Uterus (tissue), 2 donors: ENCODE measurements around the gene EIF3A.

ENCODE experiments used
- POLR2A ChIP-seq, 2 donors: fragments of 450-650 bp; IDR thresholded peaks; one replicate each; pipeline ENCODE4 v1.6.1; 2016; ENCODE audit warnings: antibody characterized with exemption in 2 of 2, mild to moderate bottlenecking in 1 of 2, moderate library complexity in 1 of 2
- TF ChIP-seq, protein P1 (sequence below), 4 experiments: fragments of 200-600 bp in 2 of 4; fragments of 450-650 bp in 2 of 4; sonication (generic) in 2 of 4; IDR thresholded peaks; one replicate each; pipeline ENCODE4 v1.5.1; 2016 to 2019; ENCODE audit warnings: antibody characterized with exemption in 4 of 4, mild to moderate bottlenecking in 2 of 4, moderate library complexity in 1 of 4

GRCh38 chr10:119120413-119120867 lies 39.8 kb upstream of the EIF3A start:
- TF ChIP-seq, protein P1, sequence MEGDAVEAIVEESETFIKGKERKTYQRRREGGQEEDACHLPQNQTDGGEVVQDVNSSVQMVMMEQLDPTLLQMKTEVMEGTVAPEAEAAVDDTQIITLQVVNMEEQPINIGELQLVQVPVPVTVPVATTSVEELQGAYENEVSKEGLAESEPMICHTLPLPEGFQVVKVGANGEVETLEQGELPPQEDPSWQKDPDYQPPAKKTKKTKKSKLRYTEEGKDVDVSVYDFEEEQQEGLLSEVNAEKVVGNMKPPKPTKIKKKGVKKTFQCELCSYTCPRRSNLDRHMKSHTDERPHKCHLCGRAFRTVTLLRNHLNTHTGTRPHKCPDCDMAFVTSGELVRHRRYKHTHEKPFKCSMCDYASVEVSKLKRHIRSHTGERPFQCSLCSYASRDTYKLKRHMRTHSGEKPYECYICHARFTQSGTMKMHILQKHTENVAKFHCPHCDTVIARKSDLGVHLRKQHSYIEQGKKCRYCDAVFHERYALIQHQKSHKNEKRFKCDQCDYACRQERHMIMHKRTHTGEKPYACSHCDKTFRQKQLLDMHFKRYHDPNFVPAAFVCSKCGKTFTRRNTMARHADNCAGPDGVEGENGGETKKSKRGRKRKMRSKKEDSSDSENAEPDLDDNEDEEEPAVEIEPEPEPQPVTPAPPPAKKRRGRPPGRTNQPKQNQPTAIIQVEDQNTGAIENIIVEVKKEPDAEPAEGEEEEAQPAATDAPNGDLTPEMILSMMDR (IDR thresholded peaks at IDR 0.05) = no peak
- no peak for TF ChIP-seq POLR2A (IDR thresholded peaks at IDR 0.05)
